HepG2 (cell line): ENCODE measurements around the gene BAIAP2L2. TPM values are rescaled to one million over a fixed set of nuclear protein-coding genes. Genes with fewer than 3 reads are reported as not detected.

Source experiments
- ATAC-seq: fragments of 200-7000 bp; cut with Tn5 transposase; 3 replicates; pipeline ENCODE4 v1.9.1; 2020; ENCODE audit warnings: mild to moderate bottlenecking, moderate library complexity
- BruUV-seq: library from RNA; stranded (reverse); fragments of 400-500 nt; replicated peaks from 2 replicates; lab custom pipeline; 2021; lab: Mats Ljungman, UMichigan
- CTCF ChIA-PET: fragments of 300-600 bp; formaldehyde crosslinking; extraction: SDS; loops from one replicate; lab custom pipeline; 2021; ENCODE audit warnings: low total read pairs, inconsistent platforms, low intra/inter-chr PET ratio; lab: Yijun Ruan, JAX
- POLR2A ChIA-PET: fragments of 350-600 bp; sonication (Branson Sonifier 250); formaldehyde crosslinking; loops from one replicate; lab custom pipeline; 2020; ENCODE audit warnings: antibody characterized with exemption, inconsistent platforms; lab: Yijun Ruan, JAX
- DNase-seq: peaks from one replicate; pipeline ENCODE4 v3.0.0-alpha.2; 2015; ENCODE audit warnings: low spot score
- FAIRE-seq: peaks from 3 replicates; lab custom pipeline; 2011; peaks lifted over from hg19 to GRCh38; lab: Jason Lieb, UNC
- H2AFZ ChIP-seq: one replicate; pipeline ENCODE4 v1.6.1; 2011; ENCODE audit warnings: low read length, inconsistent platforms
- H3K27ac ChIP-seq: fragments of 300-600 bp; 3 replicates; pipeline ENCODE4 v1.8.0; 2011; ENCODE audit warnings: mixed run types, mild to moderate bottlenecking, mixed read lengths, low read length, inconsistent platforms; ENCODE audit not compliant: insufficient read depth; ENCODE audit errors: extremely low read length
- H3K27me3 ChIP-seq, 2 experiments: fragments of 200-600 bp in 1 of 2; 2 replicates in 1 of 2; 3 replicates in 1 of 2; pipeline versions ENCODE4 v1.6.0 to v1.8.0; 2011; ENCODE audit warnings: low read length in 2 of 2, mild to moderate bottlenecking in 2 of 2, moderate library complexity in 2 of 2, inconsistent platforms in 1 of 2; ENCODE audit not compliant: insufficient read depth in 2 of 2, control insufficient read depth in 1 of 2
- H3K36me3 ChIP-seq, 2 experiments: fragments of 200-600 bp in 1 of 2; replicated peaks in 1 of 2; 2 replicates in 1 of 2; 3 replicates in 1 of 2; pipeline versions ENCODE4 v1.5.1 to v1.8.0; 2011; ENCODE audit warnings: low read length in 2 of 2, inconsistent platforms in 1 of 2; ENCODE audit not compliant: insufficient read depth in 2 of 2, control insufficient read depth in 1 of 2
- H3K4me1 ChIP-seq: 2 replicates; pipeline ENCODE4 v1.5.1; 2012; ENCODE audit warnings: low read length, inconsistent platforms; ENCODE audit not compliant: insufficient read depth
- H3K4me2 ChIP-seq: 2 replicates; pipeline ENCODE4 v1.6.0; 2011; ENCODE audit warnings: low read depth, low read length, inconsistent platforms
- H3K4me3 ChIP-seq, 3 experiments: fragments of 200-600 bp in 1 of 3; sonication (generic), shearing (Covaris generic) in 1 of 3; replicated peaks in 1 of 3; 2 replicates each; pipeline ENCODE4 v1.5.1; 2011 to 2016; ENCODE audit warnings: low read length in 3 of 3, inconsistent platforms in 2 of 3, low read depth in 2 of 3, mild to moderate bottlenecking in 2 of 3, control low read depth in 1 of 3, mixed read lengths in 1 of 3; ENCODE audit not compliant: insufficient read depth in 1 of 3
- H3K79me2 ChIP-seq: one replicate; pipeline ENCODE4 v1.6.1; 2011; ENCODE audit warnings: low read length, inconsistent platforms; ENCODE audit not compliant: insufficient read depth
- H3K9ac ChIP-seq: 2 replicates; pipeline ENCODE4 v1.6.0; 2011; ENCODE audit warnings: mild to moderate bottlenecking, low read depth, low read length, inconsistent platforms; ENCODE audit not compliant: insufficient read depth
- H3K9me3 ChIP-seq: 2 replicates; pipeline ENCODE4 v1.5.1; 2012; ENCODE audit warnings: mild to moderate bottlenecking, low read length
- H4K20me1 ChIP-seq: 2 replicates; pipeline ENCODE4 v1.6.0; 2011; ENCODE audit warnings: inconsistent platforms, mild to moderate bottlenecking, low read length, moderate library complexity; ENCODE audit not compliant: insufficient read depth
- ATF7 ChIP-seq, 2 experiments: fragments of 450-650 bp in 1 of 2; sonication (generic) in 1 of 2; formaldehyde crosslinking in 1 of 2; IDR thresholded peaks; 2 replicates each; pipeline versions ENCODE4 v1.4.0 to v1.6.1; 2016 to 2020; ENCODE audit warnings: antibody characterized with exemption in 1 of 2, mild to moderate bottlenecking in 1 of 2, missing genetic modification reagents in 1 of 2
- BRD4 ChIP-seq: sonication (generic); formaldehyde crosslinking; IDR thresholded peaks from 2 replicates; pipeline ENCODE4 v1.4.0; 2020; ENCODE audit warnings: missing genetic modification reagents
- ELF4 ChIP-seq: sonication (generic); formaldehyde crosslinking; IDR thresholded peaks from 2 replicates; pipeline ENCODE4 v1.5.0; 2020; ENCODE audit warnings: missing genetic modification reagents, mild to moderate bottlenecking, moderate library complexity, borderline replicate concordance
- FOXA1 ChIP-seq, 2 experiments: fragments of 450-650 bp in 1 of 2; sonication (generic) in 1 of 2; formaldehyde crosslinking in 1 of 2; IDR thresholded peaks; 2 replicates each; pipeline versions ENCODE4 v1.4.0 to v1.6.1; 2016 to 2020; ENCODE audit warnings: missing genetic modification reagents in 1 of 2
- GABPB1 ChIP-seq: IDR thresholded peaks from 2 replicates; pipeline ENCODE4 v1.6.1; 2016; ENCODE audit warnings: mild to moderate bottlenecking, missing genetic modification reagents, moderate library complexity, missing compliant biosample characterization
- NPAS2 ChIP-seq: sonication (generic); formaldehyde crosslinking; IDR thresholded peaks from 2 replicates; pipeline ENCODE4 v1.8.0; 2022; ENCODE audit warnings: mild to moderate bottlenecking, missing genetic modification reagents, borderline replicate concordance
- U2AF1 ChIP-seq: fragments of 200-400 bp; formaldehyde crosslinking; optimal IDR thresholded peaks from 2 replicates; pipeline ENCODE3; 2017; ENCODE audit warnings: mild to moderate bottlenecking, low read depth, low read length
- XRCC5 ChIP-seq: fragments of 200-400 bp; formaldehyde crosslinking; optimal IDR thresholded peaks from 2 replicates; pipeline ENCODE3; 2017; ENCODE audit warnings: mild to moderate bottlenecking, low read length
- ZBTB7A ChIP-seq: sonication (generic); formaldehyde crosslinking; IDR thresholded peaks from 2 replicates; pipeline ENCODE4 v1.8.0; 2022; ENCODE audit warnings: mild to moderate bottlenecking, missing genetic modification reagents
- ZFAT ChIP-seq: sonication (generic); formaldehyde crosslinking; conservative IDR thresholded peaks from 2 replicates; pipeline ENCODE4 v1.8.1; 2023; ENCODE audit warnings: missing genetic modification reagents, inconsistent platforms
- ZKSCAN1 ChIP-seq: fragments of 150-350 bp; IDR thresholded peaks from 2 replicates; pipeline ENCODE4 v1.6.1; 2014; ENCODE audit warnings: low read length
- ZNF382 ChIP-seq: sonication (generic); formaldehyde crosslinking; IDR thresholded peaks from 2 replicates; pipeline ENCODE4 v1.5.0; 2020; ENCODE audit warnings: missing genetic modification reagents, mild to moderate bottlenecking, borderline replicate concordance
- WGBS: methylation state at CpG from one replicate; pipeline ENCODE4 v1.1.6; 2017; ENCODE audit warnings: low lambda C conversion rate; 5-methylcytosine and 5-hydroxymethylcytosine counted together
- in situ Hi-C: cut with HindIII; loops from 2 replicates; pipeline ENCODE4 v1.10.0; 2017; ENCODE audit warnings: low pct_unique_long_range_greater_than_20kb; ENCODE audit not compliant: extremely low pct_ligation_motif_present
- intact Hi-C: fragments of 100-400 bp; cut with micrococcal nuclease; formaldehyde crosslinking; loops from one replicate; pipeline ENCODE4 v1.10.0; 2022; ENCODE audit not compliant: unreplicated experiment
- polyA plus RNA-seq, 8 experiments: library from polyadenylated mRNA; depleted of rRNA in 3 of 8; stranded (reverse) in 7 of 8; unstranded in 1 of 8; fragments of >200 nt; fragmentation: Illumina TruSeq in 4 of 8; extraction: Trizol in 4 of 8; gene quantifications; 2 replicates each; pipeline versions ENCODE4 v1.2.1 to v1.2.3, GENCODE V29; 2011 to 2016; ENCODE audit warnings: low read depth in 4 of 8, missing spikeins in 1 of 8, mixed read lengths in 1 of 8; ENCODE audit not compliant: insufficient read depth in 1 of 8
- total RNA-seq, 5 experiments: library from RNA; depleted of rRNA; stranded (reverse); fragments of >200 nt; fragmentation: Illumina TruSeq; extraction: Trizol; gene quantifications; 2 replicates each; pipeline ENCODE4 v1.2.3, GENCODE V29; 2016; ENCODE audit warnings: low read depth in 1 of 5

The BAIAP2L2 gene
- total and polyA plus RNA-seq, 2 of the 13 experiments (the other 11 are each of a cell fraction or from before 2014, with no cell fraction given), result 4.4 to 7.5 TPM

GRCh38 chr22:38097557-38098409 is 12.7 kb downstream of the BAIAP2L2 start:
- CTCF ChIA-PET, result no interaction called here
- no peak; the same call in 2 of the 3 replicates for ATAC-seq
- whole genome bisulfite sequencing, result 93% methylated on average over 30 of the region's 32 CpGs
- Histone ChIP-seq H3K9ac (no peak overlapping the region), H3K4me1 (no peaks in the 10 kb centered on the region), H3K4me2 (no peak overlapping the region), H2AFZ (no peak overlapping the region), H3K9me3 (no peaks in the 10 kb centered on the region)
- intact Hi-C loops, result no loop called here
- no TSS peak for BruUV-seq
- TF ChIP-seq ZNF382 (no peak), NPAS2 (no peak), U2AF1 (no peak), ZKSCAN1 (no peak), FOXA1 (IDR thresholded peaks at IDR 0.05) (no peak), FOXA1 (CRISPR knock-in tag; IDR thresholded peaks at IDR 0.05) (no peak), XRCC5 (no peak), ZBTB7A (CRISPR knock-in tag) (no peak), BRD4 (no peak), GABPB1 (CRISPR knock-in tag) (no peak), ATF7 (IDR thresholded peaks at IDR 0.05) (no peak), ATF7 (CRISPR knock-in tag; IDR thresholded peaks at IDR 0.05) (no peak), ELF4 (CRISPR knock-in tag) (no peak), ZFAT (CRISPR knock-in tag) (no peak)
- TF ChIP-seq, all 625 proteins: peak for 0
- DNase-seq, result no peak
- in situ Hi-C loops, result no loop called here
- FAIRE-seq, result no peak
- Histone ChIP-seq H3K27me3 (no peaks in the 10 kb centered on the region), H3K79me2 (no peaks in the 10 kb centered on the region), H4K20me1 (no peaks in the 10 kb centered on the region), H3K4me3 (no peak overlapping the region), H3K27ac (no peak overlapping the region), H3K36me3 (peaks cover 15 to 17% of the 10 kb centered on the region in 2 experiments; a peak in 4 of 5 replicates)
- POLR2A ChIA-PET, result interaction anchor here (1.1 kb wide), 1 partner anchor 10 kb away, joined by 3 read pairs; no protein-coding TSS in a partner anchor
